Measurements from ENCODE around the gene TMEM209. TPM values are rescaled to one million over a fixed set of nuclear protein-coding genes. Genes with fewer than 3 reads are reported as not detected.
A peak's percentile ranks its signal among the peaks of the same experiment; 100 is the strongest.
"Not testable (repeated sequence)": the region's sequence is repeated elsewhere in the genome, so short reads cannot be mapped to it uniquely, and the experiment has no call there.

TMEM209 gene
- total RNA-seq, 2 donors from 2014 or later: 39.9 to 47.0 TPM

DNA sequence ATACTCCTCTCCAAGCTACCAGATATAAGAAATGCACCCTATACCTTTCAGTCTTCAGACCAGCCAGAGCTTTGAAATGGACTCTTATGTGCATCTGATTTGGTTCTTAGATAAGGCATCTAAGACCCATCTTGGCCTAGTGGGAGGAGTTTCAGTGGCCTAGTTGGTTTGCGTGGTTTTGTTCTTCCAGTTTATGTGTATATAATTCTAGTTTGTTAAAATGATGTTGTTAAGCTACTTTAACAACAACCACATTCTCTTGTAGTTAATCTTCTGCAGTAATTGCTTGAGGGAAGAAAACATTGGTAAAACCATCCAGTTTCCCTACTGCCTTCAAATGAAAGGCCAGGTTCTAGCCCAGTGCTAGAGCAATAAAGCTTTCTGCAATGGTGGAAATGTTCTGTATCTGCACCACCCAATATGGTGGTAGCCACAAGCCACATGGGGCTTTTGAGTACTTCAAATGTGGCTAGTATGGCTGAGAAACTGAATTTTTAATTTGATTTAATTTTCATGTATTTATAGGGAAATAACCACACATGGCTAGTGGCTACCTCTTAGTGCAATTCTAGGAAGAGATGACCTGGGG, 68.5 kb downstream of the TMEM209 start:
- Mint-ChIP-seq H3K36me3 (ENCODE audit: low read depth) (peaks cover 49% of the 10 kb centered on the region), H3K4me3 (no peak overlapping the region), H3K27ac (peak overlapping the region; percentile 37), H3K27me3 (no peaks in the 10 kb centered on the region), H3K4me1 (peaks cover 13% of the 10 kb centered on the region), H3K9me3 (no peaks in the 10 kb centered on the region)
- ATAC-seq (replicated peaks): no peak

DNA sequence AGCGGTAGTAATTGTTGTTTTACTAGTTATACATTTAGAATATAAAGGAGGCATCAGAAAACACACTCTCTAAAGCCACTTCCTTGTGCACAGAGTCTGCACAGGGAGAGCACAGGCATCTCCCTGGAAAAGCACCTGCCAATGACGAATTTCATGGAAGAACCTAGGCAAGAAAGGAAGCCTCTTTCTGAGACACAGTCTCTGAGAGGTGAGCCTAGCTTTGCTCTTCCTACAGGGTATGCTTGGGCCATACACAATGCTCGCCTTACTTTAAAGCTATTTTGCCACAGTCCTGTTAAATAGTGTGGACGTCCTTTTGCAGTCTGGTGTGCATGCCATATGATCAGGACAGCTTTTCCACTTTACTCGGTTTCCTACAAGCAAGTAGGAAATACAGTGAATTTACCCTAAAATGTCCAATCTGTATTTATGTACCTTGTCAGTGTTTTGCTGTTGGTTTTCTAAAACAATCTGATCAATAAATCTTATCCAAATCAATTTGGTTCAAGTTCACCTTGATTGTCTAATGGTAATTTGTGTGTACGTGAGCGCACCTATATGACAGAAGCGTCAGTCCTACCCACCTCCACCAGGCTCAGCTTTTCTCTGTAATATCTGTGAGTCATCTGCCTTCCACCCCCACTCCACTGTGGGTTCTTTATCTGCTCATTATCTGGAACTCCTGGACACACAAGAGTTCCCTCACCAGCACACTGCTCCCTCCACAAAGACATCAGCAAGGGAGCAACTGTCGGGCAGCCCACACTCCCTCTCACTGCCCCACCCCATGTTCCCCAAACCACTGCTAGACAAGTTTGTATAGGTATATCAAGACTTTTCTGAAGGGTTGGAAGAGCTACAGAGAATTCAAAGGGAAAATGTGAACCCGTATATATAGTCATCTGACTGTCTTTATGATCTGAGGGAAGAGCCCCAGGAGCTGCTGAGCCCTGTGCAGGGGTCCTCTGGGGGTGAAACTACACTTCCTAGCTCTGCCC, 69.7 kb downstream of the TMEM209 start:
- H3K9me3 Mint-ChIP-seq: no peaks in the 10 kb centered on the region
- peak overlapping the region; percentile 37 for H3K27ac Mint-ChIP-seq
- H3K36me3 Mint-ChIP-seq (ENCODE audit: low read depth): peaks cover 61% of the 10 kb centered on the region
- H3K4me3 Mint-ChIP-seq: no peak overlapping the region
- H3K4me1 Mint-ChIP-seq: peaks cover 13% of the 10 kb centered on the region
- no peaks in the 10 kb centered on the region for H3K27me3 Mint-ChIP-seq
- peak; percentile 57 for ATAC-seq (replicated peaks)

DNA sequence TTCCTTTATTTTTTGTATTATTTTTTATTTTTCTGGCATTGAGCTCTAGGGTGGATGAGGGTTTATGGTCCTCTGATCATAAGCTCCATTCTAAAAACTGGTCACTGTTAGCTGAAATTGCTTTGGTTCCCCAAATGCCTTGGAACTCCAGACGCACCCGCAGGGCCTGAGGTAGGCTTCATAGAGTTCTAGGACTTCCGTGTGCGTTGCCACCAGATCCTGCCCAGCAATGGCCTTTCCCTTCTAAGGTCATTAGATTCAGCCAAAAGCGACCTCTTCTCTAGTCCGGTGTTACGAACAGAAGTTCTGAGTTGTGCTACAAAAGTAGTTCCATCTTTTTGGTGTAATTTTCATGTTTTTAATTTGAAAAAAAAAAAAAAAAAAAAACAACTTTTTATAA, 70.5 kb downstream of the TMEM209 start:
- Mint-ChIP-seq H3K4me3 (no peak overlapping the region), H3K9me3 (no peaks in the 10 kb centered on the region), H3K27me3 (no peaks in the 10 kb centered on the region), H3K27ac (no peak overlapping the region), H3K36me3 (ENCODE audit: low read depth) (peaks cover 69% of the 10 kb centered on the region), H3K4me1 (peaks cover 13% of the 10 kb centered on the region)
- ATAC-seq (replicated peaks): no peak

DNA sequence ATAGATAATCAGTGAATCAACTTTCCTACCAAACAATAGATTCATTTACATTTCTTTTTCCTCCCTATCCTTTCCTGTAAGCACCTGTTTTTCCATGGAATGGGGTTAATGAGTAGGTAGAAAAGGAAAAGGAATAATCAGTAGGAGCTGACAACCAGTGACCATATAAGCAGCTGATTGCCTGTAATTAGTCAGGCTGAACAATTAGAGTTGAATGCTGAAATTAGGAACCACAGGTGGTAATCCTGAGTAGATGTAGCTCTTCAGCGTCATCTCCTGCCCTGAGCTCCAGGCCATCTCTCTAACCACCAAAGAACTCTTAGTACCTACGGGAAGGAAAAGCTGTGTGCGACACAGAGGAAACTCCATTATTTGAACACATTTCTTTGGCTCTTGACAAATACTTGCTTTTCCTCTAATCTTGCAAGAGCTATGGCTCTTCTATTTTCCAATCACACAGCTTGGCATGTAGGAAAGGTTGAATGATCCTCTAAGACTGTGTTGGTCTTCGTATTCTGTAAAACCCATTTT, 71.0 kb downstream of the TMEM209 start:
- H3K27me3 Mint-ChIP-seq: no peaks in the 10 kb centered on the region
- no peak for ATAC-seq (replicated peaks)
- H3K4me3 Mint-ChIP-seq: no peak overlapping the region
- H3K4me1 Mint-ChIP-seq: peaks cover 13% of the 10 kb centered on the region
- no peaks in the 10 kb centered on the region for H3K9me3 Mint-ChIP-seq
- no peak overlapping the region for H3K27ac Mint-ChIP-seq
- peaks cover 69% of the 10 kb centered on the region for H3K36me3 Mint-ChIP-seq (ENCODE audit: low read depth)

DNA sequence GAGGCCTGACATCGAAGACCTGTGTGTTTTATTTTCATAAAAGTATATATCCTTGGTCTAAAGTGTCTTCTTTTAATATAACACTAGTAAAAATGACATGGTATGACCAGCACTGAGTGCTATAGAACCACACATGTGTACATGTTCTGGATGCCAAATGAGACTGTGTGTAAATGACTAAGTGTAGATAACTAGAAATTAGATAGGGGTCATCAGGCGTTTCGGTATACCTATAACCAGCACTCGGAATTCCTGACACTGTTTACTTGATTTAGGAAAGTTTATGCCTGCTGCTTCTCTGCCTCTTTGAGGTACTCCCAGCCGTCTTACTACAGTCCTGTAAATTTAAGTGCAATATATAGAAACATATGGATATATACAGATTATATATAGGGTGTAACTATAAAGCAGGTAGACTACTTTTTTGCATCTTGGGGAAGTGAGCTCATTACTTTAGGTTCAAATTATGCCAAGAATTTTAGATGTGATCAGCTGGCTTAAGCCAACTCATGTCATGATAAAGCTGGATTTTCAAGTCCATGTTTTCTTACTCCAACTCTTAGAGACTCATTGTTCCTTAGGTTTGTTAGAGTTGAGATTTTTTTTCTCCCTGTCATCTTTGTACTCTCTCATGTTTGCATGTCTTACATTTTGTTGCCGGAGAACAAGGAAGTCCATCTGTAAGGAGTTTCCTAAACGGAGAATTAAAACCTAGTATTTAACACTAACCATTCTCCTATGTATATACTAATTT, 72.0 kb downstream of the TMEM209 start:
- peaks cover 72% of the 10 kb centered on the region for H3K36me3 Mint-ChIP-seq (ENCODE audit: low read depth)

GRCh38 chr7:130131964-130132875, 73.0 kb downstream of the TMEM209 start:
- Mint-ChIP-seq H3K36me3 (ENCODE audit: low read depth) (peaks cover 82% of the 10 kb centered on the region), H3K9me3 (no peaks in the 10 kb centered on the region), H3K4me1 (peaks cover 13% of the 10 kb centered on the region), H3K27ac (peak overlapping the region; percentile 17), H3K27me3 (no peaks in the 10 kb centered on the region), H3K4me3 (no peak overlapping the region)
- no peak for ATAC-seq (replicated peaks)

More for the DNA sequence above, 72.0 kb downstream of the TMEM209 start:
- no peaks in the 10 kb centered on the region for H3K27me3 Mint-ChIP-seq
- no peak overlapping the region for H3K27ac Mint-ChIP-seq
- no peak for ATAC-seq (replicated peaks)
- H3K4me3 Mint-ChIP-seq: no peak overlapping the region
- no peaks in the 10 kb centered on the region for H3K9me3 Mint-ChIP-seq
- peaks cover 13% of the 10 kb centered on the region for H3K4me1 Mint-ChIP-seq

- Mint-ChIP-seq H3K4me1 (peaks cover 9% of the 10 kb centered on the region), H3K27me3 (no peaks in the 10 kb centered on the region), H3K36me3 (ENCODE audit: low read depth) (peaks cover 90% of the 10 kb centered on the region), H3K27ac (peak overlapping the region; percentile 17), H3K4me3 (no peak overlapping the region), H3K9me3 (no peaks in the 10 kb centered on the region)
- ATAC-seq (replicated peaks): no peak
Measured at GRCh38 chr7:130131191-130131834, 73.9 kb downstream of the TMEM209 start.

DNA sequence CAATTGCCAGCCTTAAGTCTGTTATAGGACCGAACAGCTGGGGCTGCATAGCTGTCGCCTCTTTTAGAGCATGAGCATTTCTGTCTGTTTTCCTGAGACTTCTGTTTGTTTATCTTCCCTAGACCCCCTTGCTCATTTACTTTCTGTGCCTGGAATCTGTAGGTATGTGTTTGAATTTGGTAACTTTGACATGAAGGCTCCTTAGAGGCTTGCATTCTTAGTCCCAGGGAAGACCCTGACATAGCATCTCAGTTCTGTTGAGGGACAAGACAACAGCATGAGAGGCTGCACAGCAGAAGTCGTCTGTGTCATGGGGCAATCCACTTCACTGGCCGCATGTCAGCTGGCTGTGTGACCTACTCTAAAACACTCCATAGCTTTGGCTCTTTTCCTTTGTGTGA, 76.2 kb downstream of the TMEM209 start:
- ATAC-seq (replicated peaks): no peak
- peaks cover 94% of the 10 kb centered on the region for H3K36me3 Mint-ChIP-seq (ENCODE audit: low read depth)
- no peaks in the 10 kb centered on the region for H3K27me3 Mint-ChIP-seq
- no peaks in the 10 kb centered on the region for H3K4me1 Mint-ChIP-seq
- H3K27ac Mint-ChIP-seq: no peak overlapping the region
- H3K9me3 Mint-ChIP-seq: no peaks in the 10 kb centered on the region
- H3K4me3 Mint-ChIP-seq: no peak overlapping the region

DNA sequence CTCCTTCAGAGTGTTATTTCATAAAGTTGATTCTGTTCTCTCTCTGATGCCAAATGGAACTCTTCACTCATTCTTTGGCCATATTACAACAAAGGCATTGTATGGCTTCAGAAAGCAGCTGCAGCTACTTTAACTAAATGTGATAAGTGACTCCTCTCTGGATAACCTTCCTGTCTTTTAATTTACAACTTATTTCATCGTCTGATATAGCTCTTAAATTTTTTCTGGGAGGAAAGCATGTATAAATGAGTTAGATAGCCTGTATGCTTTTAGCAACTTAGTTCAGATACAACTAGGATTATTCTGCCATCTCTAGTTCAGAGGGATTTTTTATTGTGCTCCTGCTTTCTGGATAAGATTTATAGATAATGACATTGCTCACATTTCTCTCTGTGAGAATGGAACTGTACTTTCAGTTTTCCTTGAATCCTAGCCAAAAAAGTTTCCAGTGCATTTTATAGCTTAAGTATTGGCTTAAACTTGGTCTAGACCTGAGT, 77.3 kb downstream of the TMEM209 start:
- Mint-ChIP-seq H3K4me3 (no peak overlapping the region), H3K4me1 (no peaks in the 10 kb centered on the region), H3K36me3 (ENCODE audit: low read depth) (peaks cover 97% of the 10 kb centered on the region), H3K27me3 (no peaks in the 10 kb centered on the region), H3K9me3 (no peaks in the 10 kb centered on the region), H3K27ac (peak overlapping the region; percentile 27)
- no peak for ATAC-seq (replicated peaks)

DNA sequence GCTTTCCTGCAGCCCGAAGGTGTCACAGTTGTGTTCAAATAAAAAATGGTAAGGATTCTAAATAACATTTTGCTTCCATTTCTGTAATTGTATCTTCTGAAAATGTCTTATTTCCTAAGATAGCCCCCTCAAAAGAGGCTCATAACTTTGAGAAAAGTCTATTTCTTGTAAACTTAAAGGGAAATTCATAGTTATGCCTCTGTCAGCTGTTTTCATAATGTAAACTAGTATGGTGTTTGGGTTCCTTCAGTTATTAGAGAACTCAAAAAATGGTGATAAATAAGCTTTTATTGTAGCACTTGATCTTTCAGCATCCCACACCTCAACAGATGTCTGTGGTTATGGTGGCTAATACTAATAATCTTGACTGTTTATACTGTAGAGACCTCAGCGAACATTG, 77.8 kb downstream of the TMEM209 start:
- H3K36me3 Mint-ChIP-seq (ENCODE audit: low read depth): peaks cover 98% of the 10 kb centered on the region

GRCh38 chr7:130126840-130127239, 78.4 kb downstream of the TMEM209 start:
- H3K27ac Mint-ChIP-seq; H3K4me3 Mint-ChIP-seq; ATAC-seq (replicated peaks); H3K27me3 Mint-ChIP-seq; H3K9me3 Mint-ChIP-seq; H3K4me1 Mint-ChIP-seq: not testable (repeated sequence)
- peaks cover 98% of the 10 kb centered on the region for H3K36me3 Mint-ChIP-seq (ENCODE audit: low read depth)

More for the DNA sequence above, 77.8 kb downstream of the TMEM209 start:
- H3K4me3 Mint-ChIP-seq: no peak overlapping the region
- no peak overlapping the region for H3K27ac Mint-ChIP-seq
- H3K9me3 Mint-ChIP-seq: no peaks in the 10 kb centered on the region
- no peaks in the 10 kb centered on the region for H3K4me1 Mint-ChIP-seq
- no peaks in the 10 kb centered on the region for H3K27me3 Mint-ChIP-seq
- no peak for ATAC-seq (replicated peaks)

DNA sequence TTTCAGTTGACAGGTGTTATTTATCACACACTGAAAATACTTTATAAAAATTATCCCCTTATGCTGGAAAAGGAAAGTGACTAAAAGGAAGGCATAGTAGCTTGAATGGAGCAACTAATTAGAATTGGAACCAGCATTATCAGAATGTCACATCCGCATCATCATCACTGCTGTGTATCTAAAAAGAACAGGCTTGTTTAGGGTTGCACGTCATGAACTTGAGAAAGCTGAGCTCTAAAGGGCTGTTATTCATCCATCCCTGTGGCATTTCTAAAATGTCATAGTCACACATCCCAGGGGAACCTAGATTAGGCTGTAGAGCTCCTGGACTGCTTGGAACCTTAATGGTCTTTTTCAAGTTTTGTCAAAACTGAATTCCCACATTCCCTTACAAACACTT, 80.5 kb downstream of the TMEM209 start:
- Mint-ChIP-seq H3K27ac (no peak overlapping the region), H3K36me3 (ENCODE audit: low read depth) (peaks cover 96% of the 10 kb centered on the region), H3K27me3 (no peaks in the 10 kb centered on the region), H3K4me1 (peaks cover 4% of the 10 kb centered on the region), H3K9me3 (no peaks in the 10 kb centered on the region), H3K4me3 (no peak overlapping the region)
- no peak for ATAC-seq (replicated peaks)

GRCh38 chr7:130123501-130123900, 81.7 kb downstream of the TMEM209 start:
- ATAC-seq (replicated peaks): no peak
- H3K4me3 Mint-ChIP-seq: no peak overlapping the region
- H3K4me1 Mint-ChIP-seq: peaks cover 7% of the 10 kb centered on the region
- H3K9me3 Mint-ChIP-seq: no peaks in the 10 kb centered on the region
- no peak overlapping the region for H3K27ac Mint-ChIP-seq
- H3K36me3 Mint-ChIP-seq (ENCODE audit: low read depth): peaks cover 92% of the 10 kb centered on the region
- H3K27me3 Mint-ChIP-seq: no peaks in the 10 kb centered on the region
